Measurements from ENCODE around the gene TNFRSF21. TPM values are rescaled to one million over a fixed set of nuclear protein-coding genes. Genes with fewer than 3 reads are reported as not detected.
A peak's percentile ranks its signal among the peaks of the same experiment; 100 is the strongest.

Gene TNFRSF21
- total RNA-seq, 1 donor from 2014 or later, result 27.7 TPM

GRCh38 chr6:47254051-47254450 lies 55.7 kb downstream of the TNFRSF21 start:
- no peak for DNase-seq (ENCODE audit: low read depth)

GRCh38 chr6:47253136-47253535 lies 56.6 kb downstream of the TNFRSF21 start:
- no peak for DNase-seq (ENCODE audit: low read depth)

- no peak for DNase-seq (ENCODE audit: low read depth)
Measured at GRCh38 chr6:47252633-47253032, 57.1 kb downstream of the TNFRSF21 start.

GRCh38 chr6:47251396-47251795 lies 58.3 kb downstream of the TNFRSF21 start:
- DNase-seq (ENCODE audit: low read depth), result no peak

GRCh38 chr6:47250302-47250701 lies 59.4 kb downstream of the TNFRSF21 start:
- DNase-seq (ENCODE audit: low read depth), result no peak

- peak; percentile 32 for DNase-seq (ENCODE audit: low read depth)
Measured at GRCh38 chr6:47248446-47248845, 61.3 kb downstream of the TNFRSF21 start.

GRCh38 chr6:47247227-47247797 lies 62.4 kb downstream of the TNFRSF21 start:
- peak; percentile 91 for DNase-seq (ENCODE audit: low read depth)

GRCh38 chr6:47246551-47246950 lies 63.2 kb downstream of the TNFRSF21 start:
- no peak for DNase-seq (ENCODE audit: low read depth)

- DNase-seq (ENCODE audit: low read depth), result peak; percentile 63
Measured at GRCh38 chr6:47245745-47246371, 63.8 kb downstream of the TNFRSF21 start.

- peak; percentile 93 for DNase-seq (ENCODE audit: low read depth)
Measured at GRCh38 chr6:47242483-47243386, 67.0 kb downstream of the TNFRSF21 start.

- peak; percentile 78 for DNase-seq (ENCODE audit: low read depth)
Measured at GRCh38 chr6:47241742-47242482, 67.8 kb downstream of the TNFRSF21 start.

GRCh38 chr6:47240277-47240890 lies 69.3 kb downstream of the TNFRSF21 start:
- no peak for DNase-seq (ENCODE audit: low read depth)

GRCh38 chr6:47239546-47239945 lies 70.2 kb downstream of the TNFRSF21 start:
- no peak for DNase-seq (ENCODE audit: low read depth)

GRCh38 chr6:47238456-47238995 lies 71.2 kb downstream of the TNFRSF21 start:
- DNase-seq (ENCODE audit: low read depth), result no peak

- DNase-seq (ENCODE audit: low read depth), result no peak
Measured at GRCh38 chr6:47237196-47237595, 72.5 kb downstream of the TNFRSF21 start.

- no peak for DNase-seq (ENCODE audit: low read depth)
Measured at GRCh38 chr6:47235964-47236760, 73.5 kb downstream of the TNFRSF21 start.

- no peak for DNase-seq (ENCODE audit: low read depth)
Measured at GRCh38 chr6:47235421-47235820, 74.3 kb downstream of the TNFRSF21 start.

- DNase-seq (ENCODE audit: low read depth), result no peak
Measured at GRCh38 chr6:47234266-47234933, 75.3 kb downstream of the TNFRSF21 start.

- no peak for DNase-seq (ENCODE audit: low read depth)
Measured at GRCh38 chr6:47231151-47231550, 78.6 kb downstream of the TNFRSF21 start.
